Measurements from ENCODE around the gene EEF2K. TPM values are rescaled to one million over a fixed set of nuclear protein-coding genes. Genes with fewer than 3 reads are reported as not detected.
"Not testable (repeated sequence)": the region's sequence is repeated elsewhere in the genome, so short reads cannot be mapped to it uniquely, and the experiment has no call there.

EEF2K gene
- total RNA-seq, 1 experiment from 2014 or later = 9.1 TPM

- H3K4me3 ChIP-seq (ENCODE audit: low read length) = no peak overlapping the region
- no peak overlapping the region for H3K4me2 ChIP-seq (ENCODE audit: low read length)
- H4K20me1 ChIP-seq (ENCODE audit: low read length) = peaks cover 6% of the 10 kb centered on the region
- ATAC-seq (no peak), DNase-seq (no peak)
- H3K79me2 ChIP-seq (ENCODE audit: low read length) = peaks cover 45% of the 10 kb centered on the region
- CTCF ChIA-PET = interaction anchor here (0.5 kb wide), 1 partner anchor 8 kb away, joined by 4 read pairs; no protein-coding TSS in a partner anchor
- no peaks in the 10 kb centered on the region for H3K9me3 ChIP-seq (ENCODE audit: low read length)
- intact Hi-C loops (cut with micrococcal nuclease) = no loop called here
- no peaks in the 10 kb centered on the region for H3F3A ChIP-seq (ENCODE audit: low read length, unreplicated experiment)
- no peaks in the 10 kb centered on the region for H3K9me2 ChIP-seq (replicated peaks; ENCODE audit: low read length)
- peaks cover 5% of the 10 kb centered on the region for H3K36me3 ChIP-seq (ENCODE audit: low read depth, low read length)
- no TSS peak for BruUV-seq (replicated peaks)
- POLR2A ChIA-PET (ENCODE audit: unreplicated experiment) = no interaction called here
- peaks cover 20% of the 10 kb centered on the region for H3K4me1 ChIP-seq (ENCODE audit: insufficient read depth, low read length)
- H3K27me3 ChIP-seq (ENCODE audit: low read length) = no peaks in the 10 kb centered on the region
- H3K9ac ChIP-seq (ENCODE audit: low read length) = no peak overlapping the region
- H2AFZ ChIP-seq (ENCODE audit: low read length) = no peak overlapping the region
- no peak overlapping the region for H3K27ac ChIP-seq (ENCODE audit: low read length)
- TF ChIP-seq EZH2phosphoT487 (IDR thresholded peaks at IDR 0.05; ENCODE audit: borderline replicate concordance, low read length) (no peak), EZH2 (IDR thresholded peaks at IDR 0.05; ENCODE audit: low read length, unreplicated experiment) (no peak)
- TF ChIP-seq, protein P1, sequence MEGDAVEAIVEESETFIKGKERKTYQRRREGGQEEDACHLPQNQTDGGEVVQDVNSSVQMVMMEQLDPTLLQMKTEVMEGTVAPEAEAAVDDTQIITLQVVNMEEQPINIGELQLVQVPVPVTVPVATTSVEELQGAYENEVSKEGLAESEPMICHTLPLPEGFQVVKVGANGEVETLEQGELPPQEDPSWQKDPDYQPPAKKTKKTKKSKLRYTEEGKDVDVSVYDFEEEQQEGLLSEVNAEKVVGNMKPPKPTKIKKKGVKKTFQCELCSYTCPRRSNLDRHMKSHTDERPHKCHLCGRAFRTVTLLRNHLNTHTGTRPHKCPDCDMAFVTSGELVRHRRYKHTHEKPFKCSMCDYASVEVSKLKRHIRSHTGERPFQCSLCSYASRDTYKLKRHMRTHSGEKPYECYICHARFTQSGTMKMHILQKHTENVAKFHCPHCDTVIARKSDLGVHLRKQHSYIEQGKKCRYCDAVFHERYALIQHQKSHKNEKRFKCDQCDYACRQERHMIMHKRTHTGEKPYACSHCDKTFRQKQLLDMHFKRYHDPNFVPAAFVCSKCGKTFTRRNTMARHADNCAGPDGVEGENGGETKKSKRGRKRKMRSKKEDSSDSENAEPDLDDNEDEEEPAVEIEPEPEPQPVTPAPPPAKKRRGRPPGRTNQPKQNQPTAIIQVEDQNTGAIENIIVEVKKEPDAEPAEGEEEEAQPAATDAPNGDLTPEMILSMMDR (conservative IDR thresholded peaks at IDR 0.05; ENCODE audit: low read depth, low read length) = no peak
Observed at GRCh38 chr16:22216191-22216831, 10.2 kb downstream of the EEF2K start.

DNA sequence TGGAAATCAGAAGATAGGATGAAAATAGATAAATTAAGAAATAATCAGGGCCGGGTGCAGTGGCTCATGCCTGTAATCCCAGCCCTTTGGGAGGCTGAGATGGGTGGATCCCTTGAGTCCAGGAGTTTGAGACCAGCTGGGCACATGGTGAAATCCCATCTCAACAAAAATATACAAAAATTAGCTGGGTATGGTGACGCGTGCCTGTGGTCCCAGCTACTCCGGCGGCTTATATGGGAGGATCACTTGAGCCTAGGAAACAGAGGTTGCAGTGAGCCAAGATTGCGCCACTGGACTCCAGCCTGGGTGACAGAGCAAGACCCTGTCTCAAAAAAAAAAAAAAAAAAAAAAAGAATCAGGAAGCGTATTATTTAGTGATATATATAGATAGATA is 10.8 kb downstream of the EEF2K start:
- H3K27me3 ChIP-seq (ENCODE audit: low read length); POLR2A ChIA-PET (ENCODE audit: unreplicated experiment); BruUV-seq (replicated peaks); CTCF ChIA-PET; H3K4me3 ChIP-seq (ENCODE audit: low read length); H3K9me2 ChIP-seq (replicated peaks; ENCODE audit: low read length); intact Hi-C loops (cut with micrococcal nuclease); H3K36me3 ChIP-seq (ENCODE audit: low read depth, low read length); H3K9me3 ChIP-seq (ENCODE audit: low read length); H3K9ac ChIP-seq (ENCODE audit: low read length); H3K27ac ChIP-seq (ENCODE audit: low read length); H3K4me2 ChIP-seq (ENCODE audit: low read length); H4K20me1 ChIP-seq (ENCODE audit: low read length); DNase-seq; ATAC-seq; H3F3A ChIP-seq (ENCODE audit: low read length, unreplicated experiment); H2AFZ ChIP-seq (ENCODE audit: low read length): not testable (repeated sequence)
- H3K79me2 ChIP-seq (ENCODE audit: low read length) = peaks cover 39% of the 10 kb centered on the region
- H3K4me1 ChIP-seq (ENCODE audit: insufficient read depth, low read length) = peaks cover 15% of the 10 kb centered on the region

DNA sequence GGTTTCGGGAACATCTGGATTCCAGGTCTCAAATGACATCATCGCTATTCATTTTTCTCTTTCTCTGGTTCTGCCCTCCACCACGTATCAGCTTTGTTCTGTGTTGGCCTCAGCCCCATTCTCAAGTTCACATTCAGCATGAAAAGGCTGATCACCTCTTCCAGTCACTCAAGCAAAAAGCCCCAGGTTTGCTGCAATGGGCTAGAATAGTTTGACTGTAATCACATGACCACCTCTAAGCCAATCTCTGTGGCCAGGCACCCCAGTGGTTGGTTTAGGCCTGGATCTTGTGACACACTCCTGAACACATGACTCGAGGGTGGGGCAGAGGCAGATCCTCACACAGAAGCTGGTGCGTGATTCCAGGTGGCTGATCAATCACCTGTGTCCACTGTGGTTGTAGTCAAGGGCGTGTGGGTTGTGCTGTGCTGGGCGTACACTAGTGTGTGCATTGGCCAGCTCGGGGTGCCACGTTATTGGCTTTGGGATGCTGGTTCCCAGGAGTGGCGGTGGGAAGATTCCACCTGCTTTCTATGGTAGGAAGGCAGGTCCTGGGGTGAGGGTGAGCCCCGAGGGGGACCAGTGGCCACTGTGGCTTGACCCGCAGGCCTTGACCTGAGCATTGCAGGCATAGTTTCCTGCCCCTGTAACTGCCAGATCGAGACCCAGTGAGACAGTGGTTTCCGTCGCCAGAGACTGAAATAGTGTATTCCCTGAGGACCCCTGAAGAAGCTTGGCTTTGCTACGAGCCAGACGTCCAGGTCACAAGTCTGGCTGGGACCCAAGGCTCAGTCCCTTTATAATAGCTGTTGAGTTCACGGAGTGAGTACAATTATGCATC is 12.0 kb downstream of the EEF2K start:
- CTCF ChIA-PET = no interaction called here
- no peaks in the 10 kb centered on the region for H3K9me3 ChIP-seq (ENCODE audit: low read length)
- intact Hi-C loops (cut with micrococcal nuclease) = no loop called here
- DNase-seq (no peak), ATAC-seq (no peak)
- H2AFZ ChIP-seq (ENCODE audit: low read length) = no peak overlapping the region
- H3K79me2 ChIP-seq (ENCODE audit: low read length) = peaks cover 30% of the 10 kb centered on the region
- POLR2A ChIA-PET (ENCODE audit: unreplicated experiment) = no interaction called here
- 0 out of 2 replicates have a peak, but pooled peaks cover 3% of the 10 kb centered on the region for H4K20me1 ChIP-seq (ENCODE audit: low read length)
- no peaks in the 10 kb centered on the region for H3K27me3 ChIP-seq (ENCODE audit: low read length)
- H3K9ac ChIP-seq (ENCODE audit: low read length) = no peak overlapping the region
- no peak overlapping the region for H3K27ac ChIP-seq (ENCODE audit: low read length)
- H3K4me1 ChIP-seq (ENCODE audit: insufficient read depth, low read length) = peaks cover 8% of the 10 kb centered on the region; the same call in 1 of the 2 replicates
- BruUV-seq (replicated peaks) = no TSS peak
- H3K36me3 ChIP-seq (ENCODE audit: low read depth, low read length) = peaks cover 5% of the 10 kb centered on the region
- H3K4me2 ChIP-seq (ENCODE audit: low read length) = no peak overlapping the region
- H3K4me3 ChIP-seq (ENCODE audit: low read length) = no peak overlapping the region
- H3K9me2 ChIP-seq (replicated peaks; ENCODE audit: low read length) = no peaks in the 10 kb centered on the region
- no peaks in the 10 kb centered on the region for H3F3A ChIP-seq (ENCODE audit: low read length, unreplicated experiment)
- no peak for TF ChIP-seq EZH2phosphoT487 (IDR thresholded peaks at IDR 0.05; ENCODE audit: borderline replicate concordance, low read length)
- TF ChIP-seq EZH2 (IDR thresholded peaks at IDR 0.05; ENCODE audit: low read length, unreplicated experiment) = no peak
- TF ChIP-seq, protein P1 (conservative IDR thresholded peaks at IDR 0.05; ENCODE audit: low read depth, low read length) = no peak
